Measurements from ENCODE around the gene FKBP14.

GRCh38 chr7:30032310-30033125 is 6.0 kb upstream of the FKBP14 start:
- TF ChIP-seq POLR2A (IDR thresholded peaks at IDR 0.05) (no peak), CTCF (IDR thresholded peaks at IDR 0.05) (no peak)

Measured in adrenal gland (tissue), 5 donors.